HG03135 (cell line): ENCODE data around the gene BAIAP2.

ENCODE experiments used
- ATAC-seq: cut with Tn5 transposase; IDR thresholded peaks from one replicate; pipeline ENCODE4 v1.9.1; 2021; ENCODE audit warnings: mild to moderate bottlenecking, moderate library complexity; ENCODE audit not compliant: unreplicated experiment

Gene BAIAP2, protein sequence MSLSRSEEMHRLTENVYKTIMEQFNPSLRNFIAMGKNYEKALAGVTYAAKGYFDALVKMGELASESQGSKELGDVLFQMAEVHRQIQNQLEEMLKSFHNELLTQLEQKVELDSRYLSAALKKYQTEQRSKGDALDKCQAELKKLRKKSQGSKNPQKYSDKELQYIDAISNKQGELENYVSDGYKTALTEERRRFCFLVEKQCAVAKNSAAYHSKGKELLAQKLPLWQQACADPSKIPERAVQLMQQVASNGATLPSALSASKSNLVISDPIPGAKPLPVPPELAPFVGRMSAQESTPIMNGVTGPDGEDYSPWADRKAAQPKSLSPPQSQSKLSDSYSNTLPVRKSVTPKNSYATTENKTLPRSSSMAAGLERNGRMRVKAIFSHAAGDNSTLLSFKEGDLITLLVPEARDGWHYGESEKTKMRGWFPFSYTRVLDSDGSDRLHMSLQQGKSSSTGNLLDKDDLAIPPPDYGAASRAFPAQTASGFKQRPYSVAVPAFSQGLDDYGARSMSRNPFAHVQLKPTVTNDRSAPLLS

DNA sequence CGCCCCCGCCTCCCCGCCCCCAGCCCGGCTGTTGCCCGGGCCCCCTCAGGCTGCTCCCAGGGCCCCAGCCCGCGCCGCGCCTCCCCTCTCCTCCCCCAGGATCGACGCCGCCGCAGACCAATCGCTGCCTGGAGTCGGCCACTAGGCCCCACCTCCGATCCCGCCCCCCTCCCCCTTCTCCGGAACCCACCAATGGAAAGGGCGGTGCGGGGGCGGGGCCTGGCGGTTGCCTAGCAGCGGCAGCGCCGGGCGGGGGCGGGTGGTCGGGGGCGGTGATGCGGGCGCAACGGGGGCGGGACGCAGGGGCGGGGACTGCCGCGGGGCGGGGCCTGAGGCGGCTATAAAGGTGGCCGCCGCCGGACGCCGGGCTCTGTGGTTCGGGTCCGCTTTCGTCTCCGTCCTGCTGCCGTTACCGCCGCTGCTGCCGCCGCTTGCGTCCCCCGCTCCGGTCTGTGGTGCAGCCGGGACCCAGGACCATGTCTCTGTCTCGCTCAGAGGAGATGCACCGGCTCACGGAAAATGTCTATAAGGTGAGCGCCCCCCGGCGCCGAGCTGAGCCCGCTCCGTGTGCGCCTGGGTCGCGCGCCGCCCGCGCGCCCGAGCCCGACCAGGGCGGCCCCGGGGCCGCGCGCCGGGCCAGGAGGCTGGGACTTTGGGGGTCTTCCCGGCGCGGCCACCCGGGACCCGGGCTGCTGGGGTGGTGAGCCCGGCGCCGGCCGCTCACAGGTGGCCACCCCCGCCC is at the start of gene BAIAP2:
BAIAP2 (plus strand) TSS at position 373 of the 742 bp plus-strand sequence; CDS start at position 477, 104 bp downstream.
- ATAC-seq, result peak; percentile 65

DNA sequence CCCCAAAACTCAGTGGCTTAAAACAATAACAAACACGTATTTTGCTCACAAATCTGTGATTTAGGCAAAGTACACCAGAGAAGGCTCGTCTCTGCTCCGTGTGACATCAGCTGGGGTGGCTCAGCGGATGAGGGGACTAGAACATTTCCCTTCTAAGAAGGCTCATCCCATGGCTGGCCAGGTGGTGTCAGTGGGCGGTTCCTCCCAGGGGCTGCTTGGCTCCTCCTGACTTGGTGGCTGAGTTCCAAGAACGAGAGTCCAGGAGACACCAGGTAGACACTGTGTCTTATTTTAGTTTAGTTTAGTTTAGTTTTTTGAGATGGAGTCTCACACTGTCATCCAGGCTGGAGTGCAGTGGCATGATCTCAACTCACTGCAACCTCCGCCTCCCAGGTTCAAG is 48.9 kb upstream of the BAIAP2 start:
- ATAC-seq, result no peak

DNA sequence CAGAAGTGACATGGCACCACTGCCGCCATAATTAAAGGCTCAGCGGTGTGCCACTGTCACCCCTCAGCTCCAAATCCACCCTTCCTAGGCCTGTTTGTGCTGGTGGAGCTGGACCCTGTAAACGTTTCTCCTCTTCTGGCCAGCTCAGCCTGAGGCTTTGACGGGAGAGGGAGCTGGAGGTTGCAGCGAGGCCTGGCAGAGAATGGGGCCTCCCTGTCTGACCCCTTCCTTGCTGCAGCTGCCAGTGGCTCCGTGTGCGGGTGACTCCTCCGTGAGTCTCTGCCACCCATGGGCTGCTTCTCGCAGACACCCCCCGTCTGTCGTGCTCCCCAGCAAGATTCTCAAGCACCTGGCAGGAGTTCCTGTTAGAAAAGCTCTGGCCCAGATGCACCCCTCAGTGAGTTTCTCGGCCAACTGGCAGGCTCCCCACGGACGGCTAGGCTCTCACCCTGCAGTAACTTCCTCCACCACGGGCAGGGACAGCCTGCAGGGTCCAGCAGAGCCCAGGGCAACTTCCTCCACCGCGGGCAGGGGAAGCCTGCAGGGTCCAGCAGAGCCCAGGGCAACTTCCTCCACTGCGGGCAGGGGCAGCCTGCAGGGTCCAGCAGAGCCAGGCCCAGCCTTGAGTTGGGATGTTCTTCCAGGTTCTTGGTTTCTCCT is 48.0 kb upstream of the BAIAP2 start:
- no peak for ATAC-seq

DNA sequence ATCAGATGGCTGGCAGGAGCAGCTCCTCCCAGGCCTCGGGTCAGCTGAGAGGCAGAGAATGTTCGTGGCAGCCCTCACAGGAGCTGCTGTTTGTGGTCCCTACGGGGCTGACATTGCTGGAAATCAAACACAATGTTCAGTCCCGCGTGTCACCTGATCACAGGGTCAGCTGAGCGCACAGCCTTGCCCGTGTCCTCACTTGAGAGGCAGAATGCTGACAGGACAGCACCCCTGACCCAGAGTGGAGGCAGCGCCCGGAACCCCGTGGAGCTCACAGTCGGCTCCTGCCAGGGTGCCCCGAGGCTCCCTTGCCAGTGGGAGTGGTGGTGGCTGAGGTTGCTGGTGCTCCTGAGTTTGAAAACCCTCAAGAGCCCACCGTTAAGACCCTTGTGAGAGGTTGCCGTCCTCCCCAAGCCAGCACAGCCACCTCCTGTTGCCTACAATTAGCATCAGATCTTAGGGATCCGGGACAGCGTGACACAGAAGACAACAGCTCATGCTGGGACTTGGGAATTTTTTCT is 47.0 kb upstream of the BAIAP2 start:
- no peak for ATAC-seq

DNA sequence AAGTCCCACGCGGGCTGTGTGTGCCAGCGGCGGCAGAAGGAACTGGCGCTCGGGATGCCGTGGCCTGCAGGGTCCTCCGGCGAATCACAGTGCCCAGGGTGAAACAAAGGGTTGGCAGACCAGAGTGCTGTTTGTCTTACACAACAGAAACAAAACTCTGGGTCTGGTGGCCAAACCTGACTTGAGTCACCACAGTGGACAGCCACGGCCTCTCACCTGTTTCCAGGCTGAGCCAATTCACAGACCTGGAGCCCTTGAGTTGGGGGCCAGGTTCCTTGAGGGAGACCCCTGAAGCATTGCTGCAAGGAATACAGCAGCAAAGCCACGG is 45.4 kb upstream of the BAIAP2 start:
- ATAC-seq, result no peak

DNA sequence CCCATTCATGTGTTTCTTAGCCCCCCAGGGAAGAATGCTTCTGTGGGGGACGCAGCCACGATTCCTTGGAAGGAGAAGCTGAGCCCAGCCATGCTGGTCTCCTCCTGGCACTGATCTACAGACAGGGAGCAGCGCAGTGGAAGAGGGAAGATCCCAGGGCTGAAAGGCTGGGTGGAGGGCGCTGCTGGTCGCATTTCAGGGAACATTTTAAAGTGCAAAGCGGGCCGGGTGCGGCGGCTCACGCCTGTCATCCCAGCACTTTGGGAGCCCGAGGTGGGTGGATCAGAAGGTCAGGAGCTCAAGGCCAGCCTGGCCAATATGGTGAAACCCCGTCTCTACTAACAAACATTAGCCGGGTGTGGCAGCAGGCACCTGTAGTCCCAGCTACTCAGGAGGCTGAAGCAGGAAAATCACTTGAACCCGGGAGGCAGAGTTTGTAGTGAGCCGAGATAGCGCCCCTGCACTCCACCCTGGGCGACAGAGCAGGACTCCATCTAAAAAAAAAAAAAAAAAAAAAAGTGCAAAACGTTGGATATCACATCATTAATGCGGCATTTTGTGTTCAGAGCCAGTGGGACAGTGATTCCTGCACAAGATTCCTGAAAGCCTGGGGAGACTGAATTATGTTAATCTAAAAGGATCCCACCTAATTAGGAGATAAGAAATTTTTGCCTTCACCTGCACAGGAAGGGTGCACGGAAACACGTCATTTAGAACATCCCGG is 43.9 kb upstream of the BAIAP2 start:
- ATAC-seq, result no peak

DNA sequence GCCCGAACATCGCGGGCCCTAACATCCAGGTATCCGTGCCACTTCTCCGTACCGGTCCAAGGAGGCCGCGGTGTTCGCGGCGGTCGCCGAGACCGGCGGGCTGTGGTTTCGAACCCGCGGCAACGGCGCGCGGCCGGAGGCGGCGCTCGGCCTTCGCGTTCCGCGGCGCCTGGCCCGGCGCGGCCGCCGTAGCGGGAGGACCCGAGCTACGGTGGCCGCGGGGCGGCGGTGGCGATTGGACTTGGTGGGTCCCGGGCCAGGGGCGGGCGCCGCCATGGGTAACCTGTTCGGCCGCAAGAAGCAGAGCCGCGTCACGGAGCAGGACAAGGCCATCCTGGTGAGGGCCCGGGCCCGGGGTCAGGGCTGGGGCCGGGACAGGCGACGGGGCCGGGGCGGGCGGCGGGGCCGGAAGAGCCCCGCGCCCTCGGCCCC is 43.3 kb upstream of the BAIAP2 start, which contains the start of gene CHMP6:
CHMP6 (plus strand) TSS at position 197 of the 432 bp plus-strand sequence; CDS start at position 275, 78 bp downstream.
- ATAC-seq, result peak; percentile 49

DNA sequence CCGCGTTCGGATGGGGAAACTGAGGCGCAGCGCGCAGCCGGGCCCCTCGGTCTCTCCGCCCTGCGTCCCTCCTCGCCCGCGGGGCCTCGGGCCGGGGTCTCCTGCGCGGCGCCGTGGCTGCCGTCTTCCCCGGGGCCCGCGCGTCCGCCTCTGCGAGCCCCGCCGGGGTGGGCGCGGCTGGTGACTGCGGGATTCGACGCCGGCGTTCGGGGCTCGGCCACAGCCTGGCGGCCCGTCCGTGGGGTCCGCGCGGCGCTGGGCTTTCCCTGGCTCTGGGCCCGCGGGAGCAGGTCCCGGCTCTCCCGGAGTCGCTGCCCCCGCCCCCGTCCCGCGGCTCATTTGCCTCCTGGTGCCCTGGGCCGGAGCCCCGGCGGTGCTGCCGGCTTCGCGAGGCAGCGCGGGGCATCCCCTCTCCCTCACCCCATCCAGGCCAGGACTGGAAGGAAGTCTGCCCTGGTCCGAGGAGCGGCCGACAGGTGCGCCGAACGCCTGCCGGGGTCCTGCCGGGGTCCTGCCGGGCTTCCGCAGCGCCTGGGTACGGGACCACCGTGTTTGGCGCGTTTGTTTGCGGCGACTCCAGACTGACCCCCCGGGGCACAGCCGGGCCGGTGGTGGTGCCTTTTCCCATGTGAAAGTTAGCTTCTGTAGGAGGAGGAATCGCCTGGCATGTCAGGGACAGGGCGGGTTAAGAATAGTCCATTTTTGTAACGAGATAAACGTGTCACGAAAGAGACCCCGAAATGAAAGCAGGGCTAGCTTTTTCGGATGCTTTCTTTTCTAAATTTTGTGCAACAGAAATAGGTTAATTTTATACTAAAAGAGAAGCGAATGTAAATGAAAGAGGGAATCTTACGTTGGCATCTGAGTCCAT is 42.6 kb upstream of the BAIAP2 start:
- ATAC-seq, result peak; percentile 24

DNA sequence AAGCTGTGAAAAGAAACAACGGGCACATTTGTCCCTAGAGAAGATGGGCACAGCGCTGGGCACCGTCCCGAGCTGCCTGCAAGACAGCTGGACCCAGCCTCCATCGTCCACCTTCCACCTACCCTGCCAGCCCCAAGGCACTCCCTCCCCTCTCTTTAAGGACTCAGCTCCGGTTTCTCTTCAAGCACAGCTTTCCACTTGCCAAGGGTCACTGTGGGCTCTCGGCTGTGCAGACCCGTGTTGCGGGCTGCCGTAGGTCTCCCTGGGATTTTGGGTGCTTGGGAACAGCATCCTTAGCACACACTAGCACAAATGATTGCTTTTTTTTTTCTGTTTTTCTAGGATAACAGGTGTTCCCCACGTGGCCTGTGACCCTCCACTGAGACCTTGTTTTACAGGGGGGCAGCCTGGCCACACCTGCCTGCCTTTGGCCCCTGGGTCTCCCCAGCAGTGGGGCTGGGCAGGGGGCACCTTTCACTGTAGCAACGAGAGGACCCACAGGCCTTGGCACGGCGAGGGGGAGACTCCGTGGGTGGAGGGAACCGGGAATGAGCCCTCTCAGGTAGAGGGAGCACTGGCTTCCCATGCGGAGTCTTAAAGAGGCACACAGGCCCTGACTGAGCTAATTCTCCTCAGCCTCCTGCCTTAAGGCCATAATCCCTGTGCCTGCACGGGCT is 41.9 kb upstream of the BAIAP2 start:
- no peak for ATAC-seq

DNA sequence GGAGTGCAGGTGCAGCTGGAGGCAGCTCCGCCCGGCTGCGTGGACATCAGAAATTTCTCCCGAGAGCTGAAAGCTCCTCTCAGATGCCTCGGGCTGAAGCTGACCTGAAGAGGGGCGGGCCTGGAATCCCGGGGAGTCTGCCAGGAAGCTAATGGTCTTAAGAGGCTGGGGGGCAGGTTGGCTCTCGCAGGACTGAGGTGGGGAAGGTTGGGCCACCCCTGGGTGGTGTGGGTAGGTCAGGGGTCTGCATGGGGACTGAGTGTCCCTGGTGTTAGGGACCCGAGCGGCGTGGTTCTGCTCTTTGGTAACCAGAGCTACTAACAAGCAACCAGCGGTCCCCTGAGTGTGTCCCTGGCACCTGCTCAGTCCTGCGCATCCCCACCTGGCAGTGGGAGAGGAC is 39.8 kb upstream of the BAIAP2 start:
- no peak for ATAC-seq

DNA sequence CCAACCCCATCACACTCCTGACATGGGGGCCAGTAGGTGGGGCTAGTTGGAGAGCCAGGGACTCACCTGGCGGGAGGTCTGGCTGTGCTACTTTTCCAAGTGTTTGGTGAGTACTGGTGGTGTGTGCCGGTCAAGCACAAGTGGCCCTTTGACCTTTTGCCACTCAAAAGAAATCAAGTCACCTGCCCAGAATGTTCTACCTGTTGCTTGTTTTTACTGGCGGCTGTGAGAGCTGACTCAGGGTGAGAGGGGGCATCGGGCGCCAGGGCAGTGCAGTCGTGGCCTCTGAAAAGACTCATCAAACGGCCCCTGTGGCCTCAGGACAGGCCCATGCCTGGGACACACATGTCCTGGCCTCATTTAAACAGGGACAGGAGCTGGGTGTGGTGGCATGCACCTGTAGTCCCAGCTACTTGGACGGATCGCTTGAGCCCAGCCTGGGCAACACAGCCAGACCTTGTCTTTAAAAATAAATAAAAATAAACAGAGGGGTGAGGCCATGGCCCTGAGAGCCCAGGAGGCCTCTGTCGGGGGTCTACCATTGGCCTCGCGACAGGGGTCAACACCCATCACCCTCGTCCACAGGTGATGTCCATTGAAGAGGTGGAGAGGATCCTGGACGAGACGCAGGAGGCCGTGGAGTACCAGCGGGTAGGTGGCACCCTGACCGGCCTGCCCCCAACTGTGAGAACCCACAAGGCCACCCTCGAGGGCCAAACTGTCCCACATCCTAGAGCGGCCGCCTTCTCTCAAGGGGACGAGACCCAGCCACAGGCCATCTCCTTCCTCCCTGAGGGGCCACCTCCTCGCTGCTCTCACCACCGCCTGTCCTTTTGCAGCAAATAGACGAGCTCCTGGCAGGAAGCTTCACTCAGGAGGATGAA is 38.3 kb upstream of the BAIAP2 start:
- ATAC-seq, result no peak

DNA sequence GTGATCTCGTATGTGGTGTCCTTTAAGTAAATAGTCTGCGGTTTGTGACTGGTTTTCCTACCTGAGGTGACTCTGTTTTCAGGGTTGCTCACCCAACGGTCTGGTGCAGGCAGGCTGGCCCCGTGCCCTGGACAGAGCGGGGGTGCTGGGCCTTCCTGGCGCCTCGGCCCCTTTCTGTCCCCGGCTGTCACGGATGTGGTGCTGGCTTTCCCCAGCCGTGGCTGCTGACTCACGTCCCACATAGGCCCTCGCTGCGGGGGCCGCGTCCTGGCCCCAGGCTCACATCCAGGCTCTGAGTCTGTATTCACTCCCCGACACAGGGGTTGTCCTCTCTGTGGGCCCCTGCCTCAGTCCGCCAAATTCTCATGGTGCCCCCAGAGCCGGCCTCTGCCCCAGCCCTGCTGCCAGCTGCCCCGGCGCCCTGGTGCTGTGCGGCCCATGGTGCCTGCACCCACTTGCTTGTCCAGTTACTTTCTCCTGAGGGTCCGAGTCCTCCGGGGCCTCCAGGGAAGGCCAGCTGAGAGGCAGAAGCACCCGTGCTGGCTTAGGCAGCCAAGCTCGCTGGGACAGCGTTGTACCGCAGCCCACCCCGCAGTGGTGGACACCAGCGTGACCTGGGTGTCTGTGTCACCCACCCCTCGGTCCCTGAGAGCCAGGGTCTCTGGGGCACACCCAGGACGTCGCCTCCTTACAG is 37.4 kb upstream of the BAIAP2 start:
- no peak for ATAC-seq

DNA sequence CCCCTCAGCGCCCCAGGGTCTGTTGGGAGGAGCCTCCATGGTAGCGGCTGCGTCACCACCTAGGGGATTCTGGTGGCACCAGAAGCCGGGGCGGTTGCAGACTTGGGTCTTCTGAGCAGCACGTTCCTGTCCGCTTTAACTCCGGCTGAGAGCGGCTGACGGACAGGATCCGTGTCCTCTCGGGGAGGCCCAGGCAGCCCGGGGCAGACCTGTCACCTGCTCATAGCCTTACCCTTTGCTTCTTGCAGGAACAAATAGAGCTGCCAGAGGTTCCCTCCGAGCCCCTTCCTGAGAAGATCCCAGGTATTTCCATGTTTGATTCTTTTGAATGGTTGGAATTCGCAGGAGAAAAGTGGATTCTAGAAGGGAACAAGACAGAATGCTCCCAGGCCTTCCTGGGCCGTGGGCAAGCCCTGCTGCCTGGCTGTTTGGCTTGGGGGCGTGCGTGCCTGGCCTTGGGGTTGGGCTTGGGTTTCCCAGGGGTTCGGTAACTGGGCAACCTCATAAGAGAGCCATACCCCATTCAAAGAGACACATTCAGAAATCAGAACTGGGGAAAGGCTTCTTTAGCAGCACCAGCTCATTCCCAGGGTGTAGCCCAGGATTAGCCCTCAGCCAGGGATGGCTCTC is 36.7 kb upstream of the BAIAP2 start:
- no peak for ATAC-seq

DNA sequence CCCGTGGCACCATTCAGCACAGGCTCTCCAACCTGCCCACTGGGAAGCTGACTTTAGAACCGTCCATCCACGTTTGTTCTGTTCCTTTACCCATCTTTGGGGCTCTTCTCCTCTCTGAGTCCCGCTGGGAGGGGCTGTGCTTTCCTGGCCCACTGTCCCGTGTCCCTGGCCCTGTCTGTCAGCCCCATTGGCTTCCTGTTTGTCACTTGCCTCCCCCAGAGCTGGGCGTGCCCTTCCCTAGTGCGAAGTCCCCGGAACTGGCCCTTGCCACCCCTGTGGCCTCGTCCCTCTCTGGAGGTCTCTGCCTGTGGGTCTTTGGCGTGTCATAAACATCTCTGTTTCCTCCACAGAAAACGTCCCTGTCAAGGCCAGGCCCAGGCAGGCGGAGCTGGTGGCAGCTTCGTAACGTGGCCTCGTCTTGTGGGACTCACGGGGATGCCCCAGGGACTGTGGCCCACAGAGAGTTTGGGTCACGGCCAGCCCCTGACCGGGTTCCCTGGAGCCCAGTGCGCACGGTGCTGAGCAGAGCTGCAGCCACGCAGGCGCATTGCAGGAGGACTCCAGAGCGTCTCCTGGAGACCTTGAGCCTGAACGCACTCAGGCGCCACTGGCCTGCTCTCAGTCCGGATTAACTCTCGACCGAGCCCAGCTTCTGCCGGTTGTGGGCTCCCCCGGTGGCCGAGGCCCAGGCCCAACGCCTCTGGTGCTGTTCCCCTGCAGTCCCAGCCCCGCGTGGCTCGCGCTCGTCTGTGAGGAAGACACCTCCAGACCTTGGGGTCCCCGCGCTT is 36.0 kb upstream of the BAIAP2 start:
- ATAC-seq, result no peak

DNA sequence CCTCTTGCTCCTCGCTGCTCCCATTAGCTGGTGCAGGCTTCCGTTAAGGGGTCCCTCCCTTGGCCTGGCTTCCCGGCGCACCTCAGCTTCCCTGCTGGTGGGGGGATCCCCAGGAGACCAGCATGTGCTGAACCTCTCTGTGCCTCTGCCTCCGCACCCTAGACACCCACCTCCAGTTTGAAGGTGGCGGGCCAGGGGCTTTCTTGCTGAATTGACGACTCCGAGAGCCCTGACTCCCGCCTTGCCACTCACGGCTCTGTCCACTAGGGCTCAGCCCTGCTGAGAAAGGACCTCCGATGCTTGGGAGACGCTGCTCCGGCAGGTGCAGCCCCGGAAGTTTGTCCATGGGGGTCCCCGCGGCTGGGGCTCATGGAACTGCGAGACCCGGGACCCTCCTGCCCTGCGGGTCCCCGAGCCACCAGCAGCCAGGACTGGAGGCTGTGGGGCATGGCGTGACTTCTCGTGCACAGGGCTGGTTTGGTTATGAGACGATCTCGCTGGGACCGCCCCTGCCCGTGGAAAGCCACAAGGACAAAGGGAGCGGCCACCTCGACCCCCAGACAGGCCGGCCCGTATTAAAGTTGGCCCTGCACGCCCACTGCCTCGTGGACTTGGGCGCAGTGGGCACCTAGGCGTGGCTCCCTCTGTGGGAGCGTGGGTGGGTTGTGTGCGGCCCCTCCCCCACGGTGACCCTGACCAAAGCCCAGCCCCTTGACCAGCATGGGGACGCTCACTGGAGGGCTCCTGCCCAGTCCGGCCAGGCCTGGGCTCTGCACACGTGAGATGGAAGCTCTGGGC is 35.2 kb upstream of the BAIAP2 start:
- ATAC-seq, result no peak

DNA sequence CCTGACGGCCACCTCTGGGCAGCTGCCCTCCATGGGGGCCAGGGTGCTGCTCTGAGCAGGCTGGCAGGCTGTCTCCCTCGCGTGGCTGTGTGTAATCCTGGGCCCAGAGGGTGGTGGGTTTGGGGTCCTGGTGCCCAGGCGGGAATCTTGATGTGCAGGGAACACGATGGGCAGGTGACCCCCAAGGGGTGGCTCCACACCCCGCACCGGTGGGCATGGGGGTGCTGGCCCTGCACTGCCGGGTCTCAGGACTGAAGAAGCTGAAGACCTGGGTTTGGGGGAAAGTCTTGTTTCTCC is 34.7 kb upstream of the BAIAP2 start:
- no peak for ATAC-seq
